Psoas muscle (tissue), 8 donors: Measurements from ENCODE around the gene TOMM7. TPM values are rescaled to one million over a fixed set of nuclear protein-coding genes. Genes with fewer than 3 reads are reported as not detected.
"Not testable (repeated sequence)": the region's sequence is repeated elsewhere in the genome, so short reads cannot be mapped to it uniquely, and the experiment has no call there.

Source experiments
- ATAC-seq, 4 donors: fragments of 200-7000 bp; cut with Tn5 transposase; one replicate each; pipeline ENCODE4 v1.9.1; 2020; ENCODE audit warnings: moderate library complexity in 3 of 4, mild to moderate bottlenecking in 2 of 4
- DNase-seq, 2 donors: peaks; one replicate each; pipeline ENCODE4 v3.0.0-alpha.2; 2020
- H3K27ac ChIP-seq: fragments of 200-600 bp; one replicate; pipeline ENCODE4 v1.8.0; 2022
- H3K27me3 ChIP-seq, 3 donors: fragments of 200-600 bp in 1 of 3; one replicate each; pipeline versions ENCODE4 v1.6.1 to v1.8.0; 2013 to 2022; ENCODE audit warnings: low read length in 2 of 3, mild to moderate bottlenecking in 2 of 3, moderate library complexity in 1 of 3; ENCODE audit not compliant: insufficient read depth in 3 of 3
- H3K36me3 ChIP-seq, 2 donors: fragments of 200-600 bp in 1 of 2; one replicate each; pipeline versions ENCODE4 v1.6.1 to v1.8.0; 2013 to 2022; ENCODE audit warnings: low read depth in 1 of 2, mild to moderate bottlenecking in 1 of 2, moderate library complexity in 1 of 2; ENCODE audit not compliant: insufficient read depth in 1 of 2
- H3K4me1 ChIP-seq: fragments of 200-600 bp; one replicate; pipeline ENCODE4 v1.8.0; 2022
- H3K4me3 ChIP-seq: fragments of 200-600 bp; one replicate; pipeline ENCODE4 v1.8.0; 2022; ENCODE audit warnings: mild to moderate bottlenecking
- H3K9me3 ChIP-seq: fragments of 200-600 bp; one replicate; pipeline ENCODE4 v1.8.0; 2022
- WGBS, 3 donors: extraction: QIAGEN DNeasy Blood & Tissue Kit; methylation state at CpG; one replicate each; pipeline versions ENCODE4 v1.1.6 to v1.1.7; 2013; 5-methylcytosine and 5-hydroxymethylcytosine counted together
- intact Hi-C, 2 donors: fragments of 100-400 bp; cut with DNase I; formaldehyde crosslinking; loops; one replicate each; pipeline versions ENCODE4 v1.11.0 to v1.14.2; 2022
- polyA plus RNA-seq, 3 donors: library from polyadenylated mRNA; stranded (reverse); fragments of 200-250 nt; gene quantifications; one replicate each; pipeline ENCODE4 v1.2.3, GENCODE V29; 2013
- total RNA-seq, 4 donors: library from RNA; stranded (reverse); fragmentation: NEBNext Ultra II Directional in 2 of 4; extraction: Animal tissue kit (Norgen Biotek cat#: 25700) in 2 of 4; gene quantifications; one replicate each; pipeline versions ENCODE4 v1.2.1 to v1.2.4, GENCODE V29; 2021 to 2023
- TF ChIP-seq, protein P1 (sequence below): fragments of 200-600 bp; IDR thresholded peaks from one replicate; pipeline ENCODE4 v1.8.0; 2022; ENCODE audit warnings: antibody characterized with exemption
- donor health status: healthy with polysubstance abuse.
- donor health status: DM: no; HTN: no; CAD: no; lungs with moderate emphysema.
- donor health status: Bipolar disorder and iron deficiency.
- donor health status: healthy.
- donor health status: DM: yes; HTN: yes; CAD: no.
- donor health status: DM: no; HTN: no; CAD: no.
- donor health status: DM: no; HTN: no; CAD: no.
- donor health status: DM: yes; HTN: yes; CAD: no.

TOMM7 gene
- total and polyA plus RNA-seq, 7 donors, result 401 to 791 (median 668) TPM

DNA sequence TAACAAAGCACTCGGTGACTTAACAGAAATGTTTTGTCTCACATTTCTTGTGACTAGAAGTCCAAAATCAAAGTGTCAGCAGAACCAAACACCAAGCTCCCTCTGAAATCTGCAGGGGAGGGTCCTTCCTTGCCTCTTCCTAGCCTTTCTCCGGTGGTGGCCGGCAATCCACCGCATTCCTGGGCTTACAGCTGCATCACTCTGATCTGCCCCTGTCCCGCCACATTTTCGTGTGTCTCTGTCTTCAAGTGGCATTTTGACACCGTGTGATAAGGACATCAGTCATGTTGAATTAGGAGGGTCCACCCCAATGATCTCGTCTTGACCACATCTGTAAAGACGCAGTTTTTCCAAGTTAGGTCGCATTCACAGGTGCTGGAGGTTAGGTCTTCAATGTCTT lies 30.5 kb upstream of the TOMM7 start:
- TF ChIP-seq, protein P1, sequence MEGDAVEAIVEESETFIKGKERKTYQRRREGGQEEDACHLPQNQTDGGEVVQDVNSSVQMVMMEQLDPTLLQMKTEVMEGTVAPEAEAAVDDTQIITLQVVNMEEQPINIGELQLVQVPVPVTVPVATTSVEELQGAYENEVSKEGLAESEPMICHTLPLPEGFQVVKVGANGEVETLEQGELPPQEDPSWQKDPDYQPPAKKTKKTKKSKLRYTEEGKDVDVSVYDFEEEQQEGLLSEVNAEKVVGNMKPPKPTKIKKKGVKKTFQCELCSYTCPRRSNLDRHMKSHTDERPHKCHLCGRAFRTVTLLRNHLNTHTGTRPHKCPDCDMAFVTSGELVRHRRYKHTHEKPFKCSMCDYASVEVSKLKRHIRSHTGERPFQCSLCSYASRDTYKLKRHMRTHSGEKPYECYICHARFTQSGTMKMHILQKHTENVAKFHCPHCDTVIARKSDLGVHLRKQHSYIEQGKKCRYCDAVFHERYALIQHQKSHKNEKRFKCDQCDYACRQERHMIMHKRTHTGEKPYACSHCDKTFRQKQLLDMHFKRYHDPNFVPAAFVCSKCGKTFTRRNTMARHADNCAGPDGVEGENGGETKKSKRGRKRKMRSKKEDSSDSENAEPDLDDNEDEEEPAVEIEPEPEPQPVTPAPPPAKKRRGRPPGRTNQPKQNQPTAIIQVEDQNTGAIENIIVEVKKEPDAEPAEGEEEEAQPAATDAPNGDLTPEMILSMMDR, result no peak
- no peak for ATAC-seq
- H3K4me3 ChIP-seq, result peak overlapping the region; percentile 78

DNA sequence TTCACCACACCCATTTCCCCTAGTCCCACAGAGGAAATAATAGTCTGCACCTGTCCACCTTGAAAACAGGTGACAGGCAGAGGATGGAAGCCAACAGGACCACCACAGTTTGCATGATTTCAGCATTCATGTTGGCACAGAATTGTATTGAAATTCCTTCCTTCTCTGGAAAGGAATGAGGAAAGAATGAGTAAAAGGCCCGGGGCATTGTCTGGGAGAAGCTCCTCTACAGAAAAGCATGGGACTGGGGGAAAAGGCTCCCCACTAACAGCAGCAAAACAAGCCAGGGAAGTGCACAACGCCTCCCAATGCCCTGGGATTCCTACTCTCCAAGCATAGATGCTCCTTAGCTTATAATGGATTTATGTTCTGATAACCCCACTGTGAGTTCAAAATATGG lies 28.5 kb upstream of the TOMM7 start:
- H3K36me3 ChIP-seq, result peaks cover 0 to under 1% of the 10 kb centered on the region in 2 donors
- H3K27ac ChIP-seq, result peak overlapping the region; percentile 97
- H3K4me1 ChIP-seq, result peaks cover 35% of the 10 kb centered on the region
- no peaks in the 10 kb centered on the region for H3K9me3 ChIP-seq
- DNase-seq (no peak), ATAC-seq (no peak)
- H3K4me3 ChIP-seq, result no peak overlapping the region
- 65 to 74% (median 66%) methylated on average over 2 of the region's 2 CpGs for WGBS, 3 donors
- H3K27me3 ChIP-seq, result no peaks in the 10 kb centered on the region
- intact Hi-C loops, result loop anchor here in 1 of 2 donors (5.0 to 10.0 kb wide), 2 partner anchors 124 to 164 kb away; partner anchors contain the start of genes HYCC1 and IL6
- TF ChIP-seq, protein P1, result no peak

More for the DNA sequence above, 30.5 kb upstream of the TOMM7 start:
- peaks cover 0 to 20% of the 10 kb centered on the region in 2 donors for H3K36me3 ChIP-seq
- H3K27me3 ChIP-seq, result no peaks in the 10 kb centered on the region
- intact Hi-C loops, result loop anchor here in 1 of 2 donors (5.0 to 10.0 kb wide), 2 partner anchors 126 to 162 kb away; partner anchors contain the start of genes HYCC1 and IL6
- H3K9me3 ChIP-seq, result no peaks in the 10 kb centered on the region
- DNase-seq, result no peak
- peak overlapping the region; percentile 97 for H3K27ac ChIP-seq
- 66 to 81% (median 67%) methylated on average over 10 of the region's 10 CpGs for WGBS, 3 donors
- H3K4me1 ChIP-seq, result peaks cover 37% of the 10 kb centered on the region

DNA sequence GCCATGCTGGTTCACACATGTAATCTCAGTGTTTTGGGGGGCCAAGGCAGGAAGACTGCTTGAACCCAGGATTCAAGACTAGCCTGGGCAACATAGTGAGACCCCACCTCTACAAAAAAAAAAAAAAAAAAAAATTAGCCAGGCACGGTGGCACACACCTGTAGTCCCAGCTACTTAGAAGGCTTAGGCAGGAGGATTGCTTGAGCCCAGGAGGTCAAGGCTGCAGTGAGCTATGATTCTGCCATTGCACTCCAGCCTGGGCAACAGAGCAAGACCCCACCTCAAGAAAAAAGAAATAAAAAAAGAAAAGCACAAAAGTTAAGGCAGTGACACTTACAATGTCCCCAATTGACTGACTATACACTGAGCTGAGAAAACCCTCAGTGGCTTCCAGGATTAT lies 27.7 kb upstream of the TOMM7 start:
- not testable (repeated sequence) for H3K4me3 ChIP-seq, H3K36me3 ChIP-seq, ATAC-seq, H3K27me3 ChIP-seq, H3K9me3 ChIP-seq, DNase-seq
- intact Hi-C loops, result loop anchor here in 1 of 2 donors (5.0 to 10.0 kb wide), 2 partner anchors 123 to 164 kb away; partner anchors contain the start of genes HYCC1 and IL6
- Histone ChIP-seq H3K4me1 (peaks cover 35% of the 10 kb centered on the region), H3K27ac (peak overlapping the region; percentile 97)
- 73 to 92% (median 78%) methylated on average over 1 of the region's 1 CpG for WGBS, 3 donors

DNA sequence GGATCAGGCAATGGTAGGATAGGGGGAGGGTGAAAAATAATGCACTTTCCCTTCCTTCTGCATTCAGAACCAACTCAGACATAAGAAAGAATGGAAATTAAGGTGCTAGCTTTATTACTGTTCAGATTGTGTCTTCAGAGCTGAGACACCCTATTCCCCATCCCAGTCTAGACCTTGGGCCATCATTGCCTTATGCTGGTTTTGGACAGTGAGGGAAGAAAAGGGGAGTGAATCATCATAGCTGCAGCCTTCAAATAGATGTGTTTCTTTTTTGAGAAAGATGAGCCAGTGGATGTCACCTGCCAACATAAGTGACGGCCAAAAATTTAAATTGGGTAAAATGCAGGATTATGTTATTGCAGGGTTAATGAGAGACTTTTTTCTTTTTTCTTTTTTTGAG lies 27.0 kb upstream of the TOMM7 start:
- WGBS, 3 donors, result 24 to 40% (median 31%) methylated on average over 1 of the region's 1 CpG
- intact Hi-C loops, result loop anchor here in 1 of 2 donors (5.0 to 10.0 kb wide), 2 partner anchors 122 to 165 kb away; partner anchors contain the start of genes HYCC1 and IL6
- Histone ChIP-seq H3K27ac (peak overlapping the region; percentile 97), H3K9me3 (no peaks in the 10 kb centered on the region), H3K4me3 (peak overlapping the region; percentile 5), H3K4me1 (peaks cover 35% of the 10 kb centered on the region), H3K36me3 (no peaks in the 10 kb centered on the region), H3K27me3 (no peaks in the 10 kb centered on the region)
- DNase-seq (no peak), ATAC-seq (peak; percentile 31 to 79 (median 62))
- TF ChIP-seq, protein P1, result no peak

DNA sequence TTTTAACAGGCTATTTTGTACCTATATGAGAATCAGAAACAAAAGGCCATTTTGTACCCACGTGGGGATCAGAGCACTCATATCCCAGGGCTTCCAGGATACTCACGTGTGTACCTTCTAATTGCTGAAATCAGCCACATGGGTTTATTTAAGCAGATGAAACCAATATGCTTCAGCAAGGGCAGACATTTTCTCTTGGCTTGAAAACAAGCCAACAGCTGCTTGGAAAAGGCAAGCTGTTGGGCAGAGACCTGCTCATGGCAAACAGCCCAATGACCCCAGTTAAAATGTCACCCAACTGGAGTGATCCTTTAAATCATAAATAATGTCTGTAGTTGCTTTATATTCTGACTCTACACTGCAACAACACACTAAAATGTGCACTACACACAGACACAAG lies 26.5 kb upstream of the TOMM7 start:
- Histone ChIP-seq H3K27me3 (no peaks in the 10 kb centered on the region), H3K27ac (peak overlapping the region; percentile 97), H3K4me1 (peaks cover 35% of the 10 kb centered on the region), H3K4me3 (peak overlapping the region; percentile 5), H3K9me3 (no peaks in the 10 kb centered on the region), H3K36me3 (no peaks in the 10 kb centered on the region)
- TF ChIP-seq, protein P1, result no peak
- ATAC-seq (peak; percentile 26 to 62 (median 56)), DNase-seq (no peak)
- intact Hi-C loops, result no loop called here
- WGBS, 3 donors, result 10 to 11% (median 10%) methylated on average over 2 of the region's 2 CpGs
